Testis (tissue), 2 donors: ENCODE data around the gene MYH13.

Experiments used
- POLR2A ChIP-seq: fragments of 450-650 bp; IDR thresholded peaks from one replicate; pipeline ENCODE4 v1.6.1; 2017; ENCODE audit warnings: antibody characterized with exemption, mild to moderate bottlenecking, moderate library complexity
- TF ChIP-seq, protein P1 (sequence below), 3 experiments: fragments of 450-650 bp in 2 of 3; fragments of 200-600 bp in 1 of 3; sonication (generic) in 1 of 3; IDR thresholded peaks; one replicate each; pipeline ENCODE4 v1.5.1; 2016 to 2019; ENCODE audit warnings: antibody characterized with exemption in 3 of 3, mild to moderate bottlenecking in 2 of 3, moderate library complexity in 1 of 3

DNA sequence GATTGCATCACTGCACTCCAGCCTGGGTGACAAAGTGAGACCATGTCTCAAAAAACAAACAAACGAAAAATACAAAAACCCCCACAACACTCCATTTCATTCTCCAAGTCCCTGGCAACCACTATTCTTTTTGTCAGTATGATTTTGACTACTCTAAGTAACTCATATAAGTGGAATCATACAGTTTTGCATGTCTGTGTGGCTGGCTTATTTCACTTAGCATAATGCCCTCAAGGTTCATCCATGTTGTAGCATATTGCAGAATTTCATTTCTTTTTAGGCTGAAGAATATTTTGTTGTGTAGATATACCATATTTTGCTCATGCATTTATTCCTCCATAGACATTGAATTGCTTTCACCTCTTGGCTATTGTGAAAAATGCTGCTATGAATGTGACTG is 92.7 kb downstream of the MYH13 start:
- TF ChIP-seq, protein P1, sequence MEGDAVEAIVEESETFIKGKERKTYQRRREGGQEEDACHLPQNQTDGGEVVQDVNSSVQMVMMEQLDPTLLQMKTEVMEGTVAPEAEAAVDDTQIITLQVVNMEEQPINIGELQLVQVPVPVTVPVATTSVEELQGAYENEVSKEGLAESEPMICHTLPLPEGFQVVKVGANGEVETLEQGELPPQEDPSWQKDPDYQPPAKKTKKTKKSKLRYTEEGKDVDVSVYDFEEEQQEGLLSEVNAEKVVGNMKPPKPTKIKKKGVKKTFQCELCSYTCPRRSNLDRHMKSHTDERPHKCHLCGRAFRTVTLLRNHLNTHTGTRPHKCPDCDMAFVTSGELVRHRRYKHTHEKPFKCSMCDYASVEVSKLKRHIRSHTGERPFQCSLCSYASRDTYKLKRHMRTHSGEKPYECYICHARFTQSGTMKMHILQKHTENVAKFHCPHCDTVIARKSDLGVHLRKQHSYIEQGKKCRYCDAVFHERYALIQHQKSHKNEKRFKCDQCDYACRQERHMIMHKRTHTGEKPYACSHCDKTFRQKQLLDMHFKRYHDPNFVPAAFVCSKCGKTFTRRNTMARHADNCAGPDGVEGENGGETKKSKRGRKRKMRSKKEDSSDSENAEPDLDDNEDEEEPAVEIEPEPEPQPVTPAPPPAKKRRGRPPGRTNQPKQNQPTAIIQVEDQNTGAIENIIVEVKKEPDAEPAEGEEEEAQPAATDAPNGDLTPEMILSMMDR (IDR thresholded peaks at IDR 0.05), result no peak
- no peak for TF ChIP-seq POLR2A
